ACHN (cell line): ENCODE measurements around the gene VIPR1.

Experiments used
- DNase-seq: peaks from one replicate; pipeline ENCODE4 v3.0.0-alpha.2; 2015
- in situ Hi-C: cut with HindIII; loops from 2 replicates; pipeline ENCODE4 v1.10.0; 2017; ENCODE audit warnings: low sequenced_read_pairs, low pct_ligation_motif_present, low pct_unique_long_range_greater_than_20kb

Gene VIPR1

DNA sequence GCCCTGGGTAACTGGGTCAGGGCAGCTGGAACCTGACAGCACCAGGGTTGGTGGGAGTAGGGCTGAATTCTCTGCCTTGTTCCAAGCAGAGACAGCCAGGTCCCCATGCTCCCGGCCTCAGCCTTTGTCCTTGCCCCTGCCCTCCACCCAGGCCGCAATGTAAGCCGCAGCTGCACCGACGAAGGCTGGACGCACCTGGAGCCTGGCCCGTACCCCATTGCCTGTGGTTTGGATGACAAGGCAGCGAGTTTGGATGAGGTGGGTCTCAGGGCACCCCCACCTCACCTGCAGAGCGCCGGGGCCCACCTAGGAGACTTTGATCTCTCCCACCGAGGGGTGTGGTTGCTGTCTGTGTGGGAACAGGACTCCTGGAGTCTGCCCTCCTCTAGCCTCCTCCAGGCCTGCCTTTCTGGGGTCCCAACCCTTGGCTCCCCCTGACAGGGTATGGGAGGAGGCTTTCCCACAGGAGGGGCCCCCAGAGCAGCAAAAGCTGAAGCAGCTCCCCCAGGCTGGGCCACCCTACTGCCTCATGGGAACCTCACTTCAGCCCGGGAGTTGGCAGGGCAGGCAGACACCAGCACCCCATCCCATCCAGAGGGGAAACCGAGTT lies 23.4 kb downstream of the VIPR1 start:
- DNase-seq: no peak
- in situ Hi-C loops: no loop called here

DNA sequence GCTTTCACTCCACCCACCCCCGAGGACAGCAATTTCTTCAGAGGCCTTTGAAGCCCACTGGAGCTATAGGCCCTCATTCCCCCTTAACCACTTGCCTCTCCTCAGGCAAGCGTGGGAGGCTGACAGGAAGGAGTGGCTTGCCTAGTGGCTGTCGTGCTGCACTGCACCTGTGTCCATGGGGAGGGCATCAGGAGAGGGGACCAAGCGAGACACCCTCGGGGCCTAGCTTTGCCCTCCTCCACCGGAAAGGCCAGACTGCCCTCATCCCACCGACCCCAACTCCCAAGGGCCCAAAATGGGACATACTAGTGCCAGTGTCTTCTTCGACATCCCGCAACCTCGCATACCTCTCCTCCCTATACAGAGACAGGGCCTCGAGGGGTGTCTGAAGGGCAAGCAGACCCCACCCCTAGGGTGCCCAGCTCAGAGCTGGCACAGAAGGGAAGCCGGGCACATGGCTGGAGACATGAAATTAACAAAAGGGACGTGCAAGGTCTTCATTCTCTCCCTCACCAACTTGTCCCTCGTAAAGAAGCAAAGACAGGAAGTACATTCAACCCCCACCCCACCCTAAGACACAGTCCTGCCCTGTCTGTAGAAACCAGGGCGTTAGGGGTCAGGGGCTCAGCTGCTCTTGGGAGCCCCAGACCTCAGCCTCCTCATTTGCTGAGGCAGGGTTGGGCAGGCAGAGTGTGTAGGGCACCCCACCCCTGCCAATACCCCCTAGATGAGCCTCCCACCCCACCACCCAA lies 24.3 kb downstream of the VIPR1 start:
- in situ Hi-C loops: no loop called here
- no peak for DNase-seq

DNA sequence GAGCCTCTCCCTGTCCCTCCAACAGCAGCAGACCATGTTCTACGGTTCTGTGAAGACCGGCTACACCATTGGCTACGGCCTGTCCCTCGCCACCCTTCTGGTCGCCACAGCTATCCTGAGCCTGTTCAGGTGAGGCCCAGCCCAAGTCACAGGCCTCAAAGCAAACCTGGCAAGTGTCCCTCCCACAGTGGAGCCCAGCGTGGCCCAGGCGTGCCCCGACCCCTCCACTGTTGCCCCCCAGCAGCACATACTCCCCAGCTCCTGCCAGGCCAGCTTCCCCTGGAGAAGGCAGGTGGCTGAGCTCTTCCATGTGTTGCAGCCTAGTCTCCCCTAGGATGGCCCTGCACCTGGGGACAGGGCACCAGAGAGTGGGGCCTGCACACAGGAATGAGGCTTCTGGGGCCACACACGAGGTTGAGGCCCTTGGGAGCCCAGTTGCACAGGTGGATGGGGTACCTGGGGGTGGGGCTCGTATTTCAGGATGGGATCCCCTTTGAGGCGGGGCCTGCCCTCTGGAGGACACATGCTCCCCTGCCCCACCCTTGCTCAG lies 25.0 kb downstream of the VIPR1 start:
- in situ Hi-C loops: no loop called here
- DNase-seq: no peak

DNA sequence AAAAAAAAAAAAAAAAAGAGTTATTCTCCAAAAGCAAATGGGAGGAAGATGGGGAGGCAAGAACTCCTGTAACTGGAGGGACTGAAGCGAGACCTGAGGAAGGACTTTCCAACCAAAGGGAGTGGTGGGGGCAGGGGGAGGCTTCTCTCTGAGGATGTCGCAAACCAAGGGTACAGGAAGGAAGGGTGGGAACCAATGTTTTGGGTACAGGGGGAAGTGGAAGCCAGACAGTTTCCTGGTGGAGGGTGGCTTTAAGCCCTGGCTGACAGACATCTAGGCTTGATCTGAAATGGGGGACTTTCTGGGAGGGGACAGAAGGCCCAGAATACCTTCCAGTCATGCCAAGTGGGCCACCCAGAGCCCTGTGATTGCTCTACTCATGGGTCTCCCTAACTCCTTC lies 27.0 kb downstream of the VIPR1 start:
- in situ Hi-C loops: no loop called here
- no peak for DNase-seq

DNA sequence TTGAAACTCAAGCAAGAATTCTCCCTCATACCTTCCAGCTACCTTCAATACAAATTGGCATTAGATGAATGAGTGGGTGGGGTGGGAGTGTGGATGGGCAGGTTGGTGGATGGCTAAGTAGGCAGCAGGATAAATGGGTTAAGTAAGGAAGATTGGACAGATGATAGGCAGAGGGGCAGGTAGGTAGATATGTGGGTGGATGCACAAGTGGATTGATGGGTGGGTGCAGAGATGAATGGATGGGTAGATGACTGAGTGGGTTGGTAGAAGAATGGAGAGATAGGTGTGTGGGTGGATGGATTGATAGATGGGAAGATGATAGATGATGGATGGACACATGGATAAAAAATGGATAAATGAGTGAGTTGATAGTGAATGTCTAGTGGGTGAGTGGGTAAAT lies 27.6 kb downstream of the VIPR1 start:
- in situ Hi-C loops: no loop called here
- no peak for DNase-seq

DNA sequence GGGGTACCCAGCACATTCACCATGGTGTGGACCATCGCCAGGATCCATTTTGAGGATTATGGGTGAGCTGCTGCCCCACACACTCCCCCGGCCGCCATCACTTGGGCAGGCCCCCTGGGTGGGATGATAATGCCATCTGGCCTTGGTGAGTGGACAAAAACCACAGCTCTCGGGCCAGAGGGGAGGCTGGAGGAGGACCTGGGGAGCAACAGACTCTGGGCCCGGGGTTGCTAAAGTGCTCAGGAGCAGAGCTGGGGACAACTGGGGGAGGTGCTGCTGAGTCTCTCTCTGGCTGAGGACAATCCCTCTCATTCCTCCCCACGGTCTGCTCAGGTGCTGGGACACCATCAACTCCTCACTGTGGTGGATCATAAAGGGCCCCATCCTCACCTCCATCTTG lies 29.0 kb downstream of the VIPR1 start:
- in situ Hi-C loops: no loop called here
- DNase-seq: no peak

DNA sequence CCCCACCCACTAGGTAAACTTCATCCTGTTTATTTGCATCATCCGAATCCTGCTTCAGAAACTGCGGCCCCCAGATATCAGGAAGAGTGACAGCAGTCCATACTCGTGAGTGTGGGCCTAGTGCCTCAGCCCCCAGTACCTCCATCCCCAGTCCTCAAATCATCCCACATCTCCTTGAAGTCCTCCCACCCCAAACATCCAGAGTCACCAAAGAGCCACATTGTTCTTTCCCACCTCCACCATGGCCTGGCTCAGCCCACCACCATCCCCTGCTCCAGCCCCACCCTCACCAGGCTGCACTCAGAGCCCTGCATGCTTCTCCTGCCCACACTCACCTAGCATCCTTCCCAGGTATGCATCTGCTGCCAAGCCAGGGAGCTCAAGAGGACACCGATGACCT lies 29.8 kb downstream of the VIPR1 start:
- in situ Hi-C loops: no loop called here

DNA sequence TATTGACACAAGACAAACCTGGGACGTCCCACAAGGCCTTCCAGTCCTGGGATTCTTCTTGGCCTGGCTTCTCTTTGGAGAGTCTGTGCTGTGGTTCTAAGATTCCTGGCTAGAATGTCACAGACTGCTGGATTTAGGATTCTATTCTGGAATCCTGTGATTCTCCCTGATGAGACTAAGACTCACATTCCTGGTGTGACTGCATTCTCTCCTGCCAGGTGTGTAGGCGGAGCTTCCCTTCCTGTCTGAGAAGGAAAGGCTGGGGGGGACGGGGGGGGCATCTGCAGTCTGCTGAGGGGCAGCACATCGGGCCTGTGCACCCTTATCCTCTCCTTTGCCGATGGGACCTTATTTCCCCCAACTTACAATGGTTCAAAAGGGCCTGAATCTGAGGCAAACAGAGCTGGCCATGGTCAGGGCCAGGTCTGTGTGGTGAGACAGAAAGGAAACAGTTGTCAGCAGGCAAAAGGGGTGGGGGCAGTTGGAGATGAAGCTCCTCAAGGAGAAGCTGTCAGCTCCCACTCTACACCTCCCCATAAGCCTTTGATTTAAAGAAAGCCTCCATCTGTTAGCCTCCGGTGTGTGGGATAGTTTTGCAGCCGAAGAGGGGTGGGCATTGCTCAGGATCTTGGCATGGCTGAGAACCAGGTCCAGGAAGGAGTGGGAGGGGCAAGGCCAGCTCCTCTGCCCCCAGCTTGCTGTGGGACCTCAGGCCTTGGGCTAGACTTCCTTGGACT lies 30.9 kb downstream of the VIPR1 start:
- no peak for DNase-seq
- in situ Hi-C loops: no loop called here

More for the DNA sequence above, 29.8 kb downstream of the VIPR1 start:
- DNase-seq: no peak

DNA sequence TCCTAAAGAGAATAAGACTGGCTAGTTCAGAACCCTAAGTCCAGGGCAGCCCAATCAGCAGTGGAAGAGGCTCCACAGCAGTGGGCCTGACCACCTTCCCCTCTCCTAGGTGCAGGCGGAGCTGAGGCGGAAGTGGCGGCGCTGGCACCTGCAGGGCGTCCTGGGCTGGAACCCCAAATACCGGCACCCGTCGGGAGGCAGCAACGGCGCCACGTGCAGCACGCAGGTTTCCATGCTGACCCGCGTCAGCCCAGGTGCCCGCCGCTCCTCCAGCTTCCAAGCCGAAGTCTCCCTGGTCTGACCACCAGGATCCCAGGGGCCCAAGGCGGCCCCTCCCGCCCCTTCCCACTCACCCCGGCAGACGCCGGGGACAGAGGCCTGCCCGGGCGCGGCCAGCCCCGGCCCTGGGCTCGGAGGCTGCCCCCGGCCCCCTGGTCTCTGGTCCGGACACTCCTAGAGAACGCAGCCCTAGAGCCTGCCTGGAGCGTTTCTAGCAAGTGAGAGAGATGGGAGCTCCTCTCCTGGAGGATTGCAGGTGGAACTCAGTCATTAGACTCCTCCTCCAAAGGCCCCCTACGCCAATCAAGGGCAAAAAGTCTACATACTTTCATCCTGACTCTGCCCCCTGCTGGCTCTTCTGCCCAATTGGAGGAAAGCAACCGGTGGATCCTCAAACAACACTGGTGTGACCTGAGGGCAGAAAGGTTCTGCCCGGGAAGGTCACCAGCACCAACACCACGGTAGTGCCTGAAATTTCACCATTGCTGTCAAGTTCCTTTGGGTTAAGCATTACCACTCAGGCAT lies 33.7 kb downstream of the VIPR1 start:
- peak; percentile 25 for DNase-seq

DNA sequence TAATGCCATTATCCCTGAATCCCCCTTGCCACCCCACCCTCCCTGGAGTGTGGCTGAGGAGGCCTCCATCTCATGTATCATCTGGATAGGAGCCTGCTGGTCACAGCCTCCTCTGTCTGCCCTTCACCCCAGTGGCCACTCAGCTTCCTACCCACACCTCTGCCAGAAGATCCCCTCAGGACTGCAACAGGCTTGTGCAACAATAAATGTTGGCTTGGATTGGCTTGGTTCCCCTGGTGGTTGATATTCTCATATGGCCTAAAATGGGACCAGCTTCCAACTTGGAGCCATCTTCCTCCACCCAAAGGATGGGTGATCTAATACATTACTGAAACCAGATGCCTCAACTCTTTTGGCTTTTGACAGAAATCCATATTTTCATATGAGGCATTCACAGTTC lies 34.9 kb downstream of the VIPR1 start:
- in situ Hi-C loops: no loop called here
- DNase-seq: no peak

More for the DNA sequence above, 33.7 kb downstream of the VIPR1 start:
- in situ Hi-C loops: no loop called here

DNA sequence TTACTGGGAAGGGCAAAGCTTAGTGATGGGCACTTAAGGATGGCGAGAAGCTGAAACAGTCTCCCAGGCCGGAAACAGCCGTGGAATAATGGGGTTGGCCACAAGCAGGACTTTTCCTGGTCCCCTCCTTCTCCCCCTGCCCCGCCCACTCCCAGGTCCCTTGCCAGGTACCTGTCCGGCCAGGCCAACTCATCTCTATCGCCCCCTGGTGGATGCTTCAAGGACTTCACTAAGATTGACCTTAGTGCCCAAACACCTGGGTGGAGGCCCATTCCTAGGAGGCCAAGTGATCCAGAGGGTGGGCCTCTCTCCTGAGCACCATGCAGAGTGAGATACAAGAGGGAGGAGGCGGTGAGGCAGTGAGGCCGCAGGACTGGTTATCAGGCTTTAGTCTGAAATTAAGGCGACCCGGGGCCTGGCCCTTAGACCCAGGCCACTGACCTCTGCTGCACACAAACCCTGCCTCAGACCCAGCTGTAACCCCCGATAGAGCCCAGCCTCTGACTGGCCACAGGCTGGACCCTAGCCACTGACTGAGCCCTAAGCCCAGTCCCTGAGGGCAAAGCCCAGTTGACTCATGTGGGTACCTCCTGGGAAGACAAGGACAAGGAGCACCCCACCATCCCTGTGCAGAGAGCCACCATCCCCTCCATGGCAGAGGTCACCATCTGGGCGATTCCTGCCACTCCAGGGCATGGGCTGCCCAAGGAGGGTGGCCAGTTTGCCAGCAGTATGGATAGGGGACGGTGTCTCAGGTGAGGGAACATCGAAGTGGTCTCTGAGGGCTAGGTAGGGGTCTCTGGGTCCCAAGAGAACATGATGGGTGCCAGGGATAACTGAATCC lies 37.6 kb downstream of the VIPR1 start:
- peak; percentile 36 for DNase-seq
- in situ Hi-C loops: no loop called here

DNA sequence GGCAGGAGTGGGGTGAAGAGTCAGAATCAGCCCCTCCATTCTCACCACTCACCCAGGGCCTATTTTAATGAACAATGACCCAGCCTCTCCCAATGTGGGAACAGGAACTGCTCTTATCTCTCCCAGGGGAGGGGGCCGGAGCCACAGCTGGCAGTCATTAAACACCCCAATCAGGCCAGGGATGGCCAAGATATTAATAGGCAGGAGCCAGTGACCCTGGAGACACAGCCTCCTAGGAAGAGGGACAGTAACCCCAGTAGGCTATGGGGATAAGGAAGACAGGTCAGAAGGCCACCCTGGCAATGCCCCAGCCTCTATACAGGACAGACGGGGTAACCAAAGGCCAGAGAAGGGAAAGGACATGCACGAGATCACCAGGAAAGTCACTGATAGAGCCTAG lies 38.6 kb downstream of the VIPR1 start:
- DNase-seq: no peak
- in situ Hi-C loops: no loop called here

DNA sequence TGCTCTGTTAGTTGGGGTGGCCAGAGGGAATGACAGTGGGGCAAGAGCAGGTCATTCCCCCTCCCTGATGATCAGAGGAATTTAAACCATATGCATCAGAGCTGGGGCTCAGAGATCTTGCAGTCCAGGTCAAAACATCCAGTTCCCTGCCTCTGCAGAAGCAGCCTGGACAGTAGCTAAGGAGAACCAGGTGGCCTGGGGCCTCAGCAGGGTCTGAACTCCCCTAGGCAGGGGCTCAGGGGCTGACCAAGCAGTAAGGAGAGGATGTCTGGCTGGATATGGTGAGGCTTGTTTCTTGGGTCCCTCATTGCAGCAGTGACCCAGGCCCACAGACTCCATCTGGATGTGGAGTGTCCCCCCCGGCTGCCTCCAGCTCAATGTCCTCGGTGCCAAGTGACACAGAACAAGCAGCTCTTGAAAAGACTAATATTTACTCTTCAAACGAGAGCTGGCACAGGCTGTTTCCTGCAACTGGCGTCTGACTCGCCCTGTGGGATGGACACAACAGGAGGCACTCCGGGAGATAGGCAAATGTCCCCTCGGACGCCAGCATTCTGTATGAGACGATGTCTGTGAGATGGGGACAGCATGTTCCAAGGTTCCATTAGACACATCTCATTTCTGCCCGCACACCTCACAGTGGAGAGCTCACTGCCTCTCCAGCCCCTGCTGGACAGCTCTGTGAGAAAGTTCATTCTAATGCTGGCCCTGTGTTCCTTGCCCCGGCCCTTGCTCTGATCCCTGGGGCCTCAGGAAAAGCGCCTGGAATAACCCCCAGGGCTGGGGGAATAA lies 42.2 kb downstream of the VIPR1 start:
- DNase-seq: no peak
- in situ Hi-C loops: no loop called here

DNA sequence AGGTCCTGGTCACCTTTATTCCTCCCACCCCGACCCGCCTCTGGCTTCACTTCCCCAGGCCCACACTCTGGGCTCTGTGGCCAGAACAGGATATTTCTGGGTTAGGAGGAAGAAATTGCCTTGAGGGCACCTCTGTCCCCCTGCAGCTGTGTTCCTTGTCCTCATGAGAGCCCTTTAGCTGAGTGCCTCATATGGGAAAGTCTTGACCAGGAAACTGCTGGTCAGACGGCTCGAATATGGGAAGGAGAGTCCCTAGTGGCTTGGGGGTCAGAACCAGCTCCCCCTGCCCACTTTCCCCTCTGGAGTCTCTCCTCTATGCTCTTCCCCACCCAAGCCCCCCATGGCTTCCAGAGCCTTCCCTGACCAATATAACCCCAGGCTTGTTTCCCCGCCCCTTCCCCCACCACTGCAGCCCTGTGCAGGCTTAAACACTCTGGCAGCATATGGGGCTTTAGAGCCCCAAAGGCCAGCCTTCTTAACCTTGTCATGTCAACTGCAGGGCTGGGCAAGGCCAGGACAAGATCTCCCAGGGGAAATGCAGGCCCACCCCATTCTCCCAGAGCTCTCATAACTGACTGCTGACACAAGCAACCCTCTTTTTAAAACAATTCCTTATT lies 42.9 kb downstream of the VIPR1 start:
- in situ Hi-C loops: no loop called here

DNA sequence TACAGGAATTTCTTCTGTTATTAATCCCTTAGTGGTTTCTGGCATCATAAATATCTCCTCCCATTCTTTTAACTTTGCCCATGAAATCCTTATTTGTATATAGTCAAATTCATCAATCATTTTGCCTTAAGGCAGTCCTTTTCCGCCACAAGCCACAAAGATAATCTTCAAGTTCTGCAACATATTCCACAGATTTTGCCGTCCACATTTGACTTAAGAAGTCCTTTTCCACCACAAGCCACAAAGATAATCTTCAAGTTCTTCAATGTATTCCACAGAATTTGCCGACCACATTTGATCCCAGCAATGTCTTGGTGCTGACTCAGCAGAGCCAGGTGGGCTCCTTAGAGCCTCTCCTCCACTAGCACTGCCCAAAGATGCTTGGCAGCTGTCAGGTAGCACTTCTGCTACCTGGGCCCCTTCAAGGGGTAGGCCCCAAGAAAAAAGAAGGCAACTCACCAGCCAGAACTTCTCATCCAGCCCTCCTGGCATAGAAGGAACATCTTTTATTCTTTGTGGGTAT lies 44.3 kb downstream of the VIPR1 start:
- in situ Hi-C loops: no loop called here
- DNase-seq: no peak

More for the DNA sequence above, 42.9 kb downstream of the VIPR1 start:
- DNase-seq: no peak

DNA sequence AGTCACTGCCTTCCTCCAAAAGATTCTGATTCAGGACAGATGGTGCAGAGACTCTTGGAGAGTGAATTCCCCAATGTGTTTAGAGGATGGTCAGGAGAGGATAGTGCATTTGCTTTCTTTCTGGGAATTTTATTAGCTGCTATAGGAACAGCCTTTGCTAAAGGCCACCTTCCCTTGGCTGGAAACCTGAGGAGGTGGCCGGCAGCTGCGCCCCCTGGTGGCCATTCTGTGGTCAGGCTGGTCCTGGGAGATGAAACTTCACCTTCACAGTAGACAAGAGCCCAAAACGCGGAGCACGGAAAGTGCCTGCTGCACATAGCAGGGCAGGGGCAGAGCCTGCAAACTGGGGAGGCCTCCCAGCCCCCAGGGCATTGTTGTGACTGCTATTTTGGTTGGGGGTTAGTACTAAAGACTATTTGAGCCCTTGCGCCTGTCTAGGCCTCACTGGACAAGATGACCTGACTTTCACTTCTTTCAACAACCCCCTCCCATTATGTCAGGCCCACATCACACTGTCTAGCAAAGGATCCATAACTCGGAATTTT lies 45.0 kb downstream of the VIPR1 start:
- peak; percentile 34 for DNase-seq
- in situ Hi-C loops: no loop called here
